Vagina (tissue), 2 donors: Measurements from ENCODE around the gene UBE2I.

Experiments used
- CTCF ChIP-seq, 3 experiments: fragments of 450-650 bp in 2 of 3; fragments of 200-600 bp in 1 of 3; sonication (generic) in 1 of 3; IDR thresholded peaks; one replicate each; pipeline ENCODE4 v1.5.1; 2017 to 2019; ENCODE audit warnings: antibody characterized with exemption in 3 of 3, mild to moderate bottlenecking in 2 of 3, moderate library complexity in 2 of 3
- POLR2A ChIP-seq, 2 donors: fragments of 450-650 bp; IDR thresholded peaks; one replicate each; pipeline ENCODE4 v1.6.1; 2017; ENCODE audit warnings: antibody characterized with exemption in 2 of 2, mild to moderate bottlenecking in 2 of 2, moderate library complexity in 2 of 2

- TF ChIP-seq CTCF (IDR thresholded peaks at IDR 0.05) (no peak), POLR2A (IDR thresholded peaks at IDR 0.05) (no peak)
These were observed 17.9 kb upstream of the UBE2I start for GRCh38 chr16:1291576-1291974.
